Gastrocnemius medialis (tissue), 4 donors: ENCODE measurements around the gene ATP2B1. TPM values are rescaled to one million over a fixed set of nuclear protein-coding genes. Genes with fewer than 3 reads are reported as not detected.

ENCODE experiments used
- ATAC-seq, 2 donors: fragments of 150-250 bp; one replicate each; pipeline ENCODE4 v1.9.1; 2016
- DNase-seq, 2 donors: peaks; one replicate each; pipeline ENCODE4 v3.0.0-alpha.2; 2019
- H3K27ac ChIP-seq, 4 donors: fragments of 200-600 bp; sonication (generic); 1 replicate in 1 of 4; 2 replicates in 3 of 4; pipeline ENCODE4 v1.5.1; 2016 to 2018; ENCODE audit warnings: mild to moderate bottlenecking in 2 of 4, moderate library complexity in 1 of 4
- H3K27me3 ChIP-seq, 3 donors: fragments of 200-600 bp; sonication (generic) in 2 of 3; 1 replicate in 1 of 3; 2 replicates in 2 of 3; pipeline versions ENCODE4 v1.5.1 to v1.6.0; 2016 to 2019; ENCODE audit warnings: mild to moderate bottlenecking in 1 of 3, moderate library complexity in 1 of 3
- H3K36me3 ChIP-seq, 2 donors: fragments of 200-600 bp; sonication (generic) in 1 of 2; one replicate each; pipeline ENCODE4 v1.5.1; 2017 to 2018
- H3K4me1 ChIP-seq, 2 donors: fragments of 200-600 bp; sonication (generic) in 1 of 2; one replicate each; pipeline ENCODE4 v1.5.1; 2016 to 2017; ENCODE audit warnings: mild to moderate bottlenecking in 2 of 2
- H3K4me3 ChIP-seq, 4 donors: fragments of 200-600 bp; sonication (generic) in 3 of 4; 1 replicate in 1 of 4; 2 replicates in 3 of 4; pipeline ENCODE4 v1.5.1; 2016 to 2019; ENCODE audit warnings: mild to moderate bottlenecking in 2 of 4
- H3K9me3 ChIP-seq, 3 donors: fragments of 200-600 bp; sonication (generic) in 2 of 3; 1 replicate in 1 of 3; 2 replicates in 2 of 3; pipeline ENCODE4 v1.5.1; 2016 to 2019
- POLR2A ChIP-seq, 2 donors: fragments of 450-650 bp; IDR thresholded peaks; one replicate each; pipeline ENCODE4 v1.6.1; 2017; ENCODE audit warnings: antibody characterized with exemption in 2 of 2, mild to moderate bottlenecking in 2 of 2, moderate library complexity in 2 of 2
- in situ Hi-C, 4 donors: fragments of 200-750 bp; cut with MboI; loops; one replicate each; pipeline versions ENCODE4 v1.15.0 to v1.8.0; 2017; ENCODE audit warnings: low sequenced_read_pairs in 4 of 4
- intact Hi-C: fragments of 100-400 bp; cut with DNase I; formaldehyde crosslinking; loops from one replicate; pipeline ENCODE4 v1.15.1; 2023; ENCODE audit warnings: low total_unique reads
- total RNA-seq, 4 donors: library from RNA; depleted of rRNA; stranded (reverse); fragments of >200 nt; gene quantifications; one replicate each; pipeline versions ENCODE4 v1.1.0 to v1.2.3, GENCODE V29; 2016
- TF ChIP-seq, protein P1 (sequence below), 5 experiments: fragments of 450-650 bp in 3 of 5; fragments of 200-600 bp in 2 of 5; sonication (generic) in 2 of 5; IDR thresholded peaks in 4 of 5; conservative IDR thresholded peaks in 1 of 5; 1 replicate in 4 of 5; 2 replicates in 1 of 5; pipeline ENCODE4 v1.5.1; 2016 to 2019; ENCODE audit warnings: antibody characterized with exemption in 5 of 5, mild to moderate bottlenecking in 3 of 5, moderate library complexity in 3 of 5

Gene ATP2B1
- total RNA-seq, 4 donors from 2014 or later: 32.9 to 52.8 (median 47.1) TPM

DNA sequence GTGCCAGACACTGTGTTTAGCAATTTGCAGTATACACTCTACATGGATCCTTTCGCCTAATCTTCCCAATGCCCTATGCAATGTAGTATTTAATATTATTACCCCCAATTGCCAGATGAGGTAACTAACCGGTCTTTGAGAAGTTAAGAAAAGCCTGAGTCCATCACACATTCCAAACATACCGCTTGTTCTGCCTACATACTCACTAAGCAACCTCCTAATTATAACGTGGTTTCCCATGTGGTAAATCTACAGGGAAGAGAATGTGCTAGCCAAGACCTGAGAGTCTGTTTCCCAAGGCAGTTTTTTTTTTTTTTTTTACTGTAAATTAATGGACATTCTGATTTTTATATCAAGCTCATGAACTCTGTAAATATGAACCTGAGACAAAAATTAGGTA lies 37.2 kb downstream of the ATP2B1 start:
- no peak for DNase-seq
- in situ Hi-C loops (no loop called here), intact Hi-C loops (no loop called here)
- peaks cover 43 to 50% of the 10 kb centered on the region in 2 donors for H3K4me1 ChIP-seq
- H3K4me3 ChIP-seq: no peak overlapping the region
- H3K36me3 ChIP-seq: no peaks in the 10 kb centered on the region
- no peaks in the 10 kb centered on the region for H3K27me3 ChIP-seq
- H3K27ac ChIP-seq: no peak overlapping the region
- no peaks in the 10 kb centered on the region for H3K9me3 ChIP-seq
- TF ChIP-seq, protein P1, sequence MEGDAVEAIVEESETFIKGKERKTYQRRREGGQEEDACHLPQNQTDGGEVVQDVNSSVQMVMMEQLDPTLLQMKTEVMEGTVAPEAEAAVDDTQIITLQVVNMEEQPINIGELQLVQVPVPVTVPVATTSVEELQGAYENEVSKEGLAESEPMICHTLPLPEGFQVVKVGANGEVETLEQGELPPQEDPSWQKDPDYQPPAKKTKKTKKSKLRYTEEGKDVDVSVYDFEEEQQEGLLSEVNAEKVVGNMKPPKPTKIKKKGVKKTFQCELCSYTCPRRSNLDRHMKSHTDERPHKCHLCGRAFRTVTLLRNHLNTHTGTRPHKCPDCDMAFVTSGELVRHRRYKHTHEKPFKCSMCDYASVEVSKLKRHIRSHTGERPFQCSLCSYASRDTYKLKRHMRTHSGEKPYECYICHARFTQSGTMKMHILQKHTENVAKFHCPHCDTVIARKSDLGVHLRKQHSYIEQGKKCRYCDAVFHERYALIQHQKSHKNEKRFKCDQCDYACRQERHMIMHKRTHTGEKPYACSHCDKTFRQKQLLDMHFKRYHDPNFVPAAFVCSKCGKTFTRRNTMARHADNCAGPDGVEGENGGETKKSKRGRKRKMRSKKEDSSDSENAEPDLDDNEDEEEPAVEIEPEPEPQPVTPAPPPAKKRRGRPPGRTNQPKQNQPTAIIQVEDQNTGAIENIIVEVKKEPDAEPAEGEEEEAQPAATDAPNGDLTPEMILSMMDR (IDR thresholded peaks at IDR 0.05 in 4 of 5, conservative IDR thresholded peaks at IDR 0.05 in 1 of 5): no peak
- TF ChIP-seq POLR2A (IDR thresholded peaks at IDR 0.05): no peak
- no peak for ATAC-seq

DNA sequence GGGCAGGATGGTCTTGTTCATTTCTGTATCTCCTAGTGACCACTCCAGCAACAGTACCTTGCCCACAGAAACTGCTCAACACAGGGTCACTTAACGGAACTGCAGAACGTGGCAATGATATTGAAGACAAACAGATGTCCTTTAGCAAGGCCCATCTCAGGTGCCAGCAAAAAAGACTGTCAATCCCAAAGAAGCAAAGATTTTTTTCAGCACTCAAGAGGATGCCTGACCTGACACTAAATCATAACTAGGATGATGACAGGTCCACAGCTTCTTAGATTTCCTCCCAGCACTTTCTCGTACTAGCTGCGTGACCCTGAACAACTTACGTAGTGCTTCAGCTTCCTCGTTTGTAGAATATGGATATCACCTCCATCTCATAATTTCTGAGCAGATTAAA lies 39.4 kb downstream of the ATP2B1 start:
- peaks cover 44 to 54% of the 10 kb centered on the region in 2 donors for H3K4me1 ChIP-seq
- intact Hi-C loops: no loop called here

DNA sequence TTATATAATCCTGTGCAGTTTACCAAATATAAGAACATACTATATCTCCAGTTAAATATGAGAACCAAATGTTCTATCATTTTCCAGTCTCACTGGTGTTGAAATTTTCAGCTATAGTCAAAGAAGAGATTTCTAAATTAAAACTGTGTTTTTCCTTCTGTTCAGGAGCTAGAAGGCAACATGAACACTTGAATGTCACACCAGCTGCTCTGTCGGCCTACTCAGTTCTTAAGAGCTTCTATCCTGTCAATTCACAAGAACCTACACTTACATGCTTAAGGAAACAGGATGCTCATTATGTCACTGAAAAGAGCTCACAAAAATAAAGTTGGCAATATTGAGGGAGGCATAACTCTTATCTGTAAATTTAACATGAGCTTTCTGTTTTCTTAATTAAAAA lies 43.1 kb downstream of the ATP2B1 start:
- intact Hi-C loops: no loop called here
- ATAC-seq: no peak

More for the DNA sequence above, 39.4 kb downstream of the ATP2B1 start:
- TF ChIP-seq POLR2A (IDR thresholded peaks at IDR 0.05): no peak
- TF ChIP-seq, protein P1 (IDR thresholded peaks at IDR 0.05 in 4 of 5, conservative IDR thresholded peaks at IDR 0.05 in 1 of 5): no peak
- H3K4me3 ChIP-seq: no peak overlapping the region
- no peak for DNase-seq
- no peaks in the 10 kb centered on the region for H3K9me3 ChIP-seq
- H3K27me3 ChIP-seq: no peaks in the 10 kb centered on the region
- H3K36me3 ChIP-seq: no peaks in the 10 kb centered on the region
- H3K27ac ChIP-seq: no peak overlapping the region
- in situ Hi-C loops: no loop called here
- ATAC-seq: peak; percentile 47 to 65

DNA sequence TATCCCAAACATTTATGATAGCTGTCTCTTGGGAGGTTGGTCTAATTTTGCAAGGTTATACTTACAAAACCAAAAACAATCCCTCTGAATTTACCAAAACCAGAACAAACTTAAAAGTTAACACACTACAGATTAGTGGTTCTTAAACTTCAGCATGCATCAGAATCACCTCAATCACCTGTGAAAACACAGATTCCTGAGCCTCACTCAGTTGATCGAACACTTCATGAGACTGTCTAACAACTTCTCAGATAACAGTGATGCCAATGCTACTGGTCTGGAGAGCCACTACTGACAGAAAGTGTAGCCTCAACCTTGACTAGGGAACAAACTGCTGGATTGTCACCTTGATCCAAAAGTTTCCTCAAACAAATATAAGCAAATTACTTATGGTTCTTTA lies 44.2 kb downstream of the ATP2B1 start:
- no peaks in the 10 kb centered on the region for H3K27me3 ChIP-seq
- in situ Hi-C loops: no loop called here
- intact Hi-C loops: no loop called here
- peaks cover 36 to 68% of the 10 kb centered on the region in 2 donors for H3K4me1 ChIP-seq
- H3K9me3 ChIP-seq: no peaks in the 10 kb centered on the region
- DNase-seq (no peak), ATAC-seq (no peak)
- TF ChIP-seq POLR2A (IDR thresholded peaks at IDR 0.05): no peak
- TF ChIP-seq, protein P1 (IDR thresholded peaks at IDR 0.05 in 4 of 5, conservative IDR thresholded peaks at IDR 0.05 in 1 of 5): no peak
- peak overlapping the region in 1 of 4 donors; percentile 4 for H3K27ac ChIP-seq
- no peak overlapping the region for H3K4me3 ChIP-seq
- H3K36me3 ChIP-seq: no peaks in the 10 kb centered on the region

More for the DNA sequence above, 43.1 kb downstream of the ATP2B1 start:
- TF ChIP-seq, protein P1 (IDR thresholded peaks at IDR 0.05 in 4 of 5, conservative IDR thresholded peaks at IDR 0.05 in 1 of 5): no peak
- no peak for TF ChIP-seq POLR2A (IDR thresholded peaks at IDR 0.05)
- DNase-seq: no peak
- H3K4me3 ChIP-seq: no peak overlapping the region
- H3K4me1 ChIP-seq: peaks cover 39 to 74% of the 10 kb centered on the region in 2 donors
- H3K9me3 ChIP-seq: no peaks in the 10 kb centered on the region
- in situ Hi-C loops: no loop called here
- H3K27me3 ChIP-seq: no peaks in the 10 kb centered on the region
- no peak overlapping the region for H3K27ac ChIP-seq
- H3K36me3 ChIP-seq: no peaks in the 10 kb centered on the region
